A549 (cell line): Measurements from ENCODE around the gene MAGOH.

Experiments
- EP300 ChIP-seq, 2 experiments: fragments of >200 bp; sonication (Bioruptor Twin); formaldehyde crosslinking; IDR thresholded peaks; 2 replicates in 1 of 2; 3 replicates in 1 of 2; pipeline ENCODE4 v1.6.1; 2016 to 2017
- MAX ChIP-seq: IDR thresholded peaks from 2 replicates; pipeline ENCODE4 v1.6.1; 2012
- NFE2L2 ChIP-seq: fragments of 150-350 bp; conservative IDR thresholded peaks from 2 replicates; pipeline ENCODE4 v1.6.1; 2014; ENCODE audit warnings: low read length
- RNF2 ChIP-seq: fragments of 200-600 bp; sonication (generic); IDR thresholded peaks from 2 replicates; pipeline ENCODE4 v1.6.1; 2016; ENCODE audit warnings: low read depth, mild to moderate bottlenecking, antibody characterized with exemption, moderate library complexity, borderline replicate concordance
- TF ChIP-seq, protein P1 (sequence below): fragments of >200 bp; sonication (Bioruptor Twin); formaldehyde crosslinking; IDR thresholded peaks from 3 replicates; pipeline ENCODE4 v1.5.1; 2016

DNA sequence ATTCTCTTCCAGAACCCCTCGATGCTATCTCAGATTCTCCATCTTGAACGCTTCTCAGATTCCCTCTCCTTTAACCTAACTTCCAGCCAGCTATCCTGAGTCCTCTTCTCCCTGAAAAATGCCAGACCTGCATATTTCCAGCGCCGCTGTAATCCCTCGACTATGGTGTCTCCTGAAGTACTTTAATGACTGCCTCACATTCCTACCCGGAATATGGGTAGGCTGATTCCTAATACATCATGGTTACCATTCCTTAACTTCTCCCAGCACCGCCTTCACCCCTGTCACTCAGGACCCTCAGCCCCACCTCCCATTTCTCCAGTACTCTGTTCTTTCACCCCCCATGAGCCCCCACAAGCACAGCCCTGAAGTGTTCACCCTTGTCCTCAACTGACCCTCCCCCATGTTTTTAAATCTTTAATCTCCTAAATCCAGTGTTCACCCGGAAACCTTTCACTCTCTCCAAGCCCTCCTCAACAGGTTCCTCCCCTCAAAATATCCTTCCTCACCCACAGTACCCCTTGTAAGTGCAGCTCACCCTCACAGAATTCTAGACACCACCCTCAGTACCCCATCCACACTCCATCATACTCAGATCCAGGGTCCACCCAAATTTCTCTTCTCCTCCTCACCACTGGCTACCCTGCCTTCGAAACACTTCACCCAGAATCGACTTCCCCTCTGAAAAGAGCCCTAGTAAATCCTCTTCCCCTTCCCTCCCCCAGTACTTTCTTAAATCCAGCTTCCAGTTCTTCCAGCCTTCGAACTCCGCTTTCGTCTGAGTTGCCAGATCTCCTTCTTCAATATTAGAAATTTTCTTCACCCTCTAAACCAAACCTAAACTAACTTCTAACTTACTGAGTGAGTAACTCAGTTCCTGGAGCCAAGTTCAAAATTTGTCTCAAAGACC lies 40.8 kb downstream of the MAGOH start:
- TF ChIP-seq MAX (no peak), EP300 (IDR thresholded peaks at IDR 0.05) (no peak), NFE2L2 (no peak), RNF2 (no peak)
- TF ChIP-seq, protein P1, sequence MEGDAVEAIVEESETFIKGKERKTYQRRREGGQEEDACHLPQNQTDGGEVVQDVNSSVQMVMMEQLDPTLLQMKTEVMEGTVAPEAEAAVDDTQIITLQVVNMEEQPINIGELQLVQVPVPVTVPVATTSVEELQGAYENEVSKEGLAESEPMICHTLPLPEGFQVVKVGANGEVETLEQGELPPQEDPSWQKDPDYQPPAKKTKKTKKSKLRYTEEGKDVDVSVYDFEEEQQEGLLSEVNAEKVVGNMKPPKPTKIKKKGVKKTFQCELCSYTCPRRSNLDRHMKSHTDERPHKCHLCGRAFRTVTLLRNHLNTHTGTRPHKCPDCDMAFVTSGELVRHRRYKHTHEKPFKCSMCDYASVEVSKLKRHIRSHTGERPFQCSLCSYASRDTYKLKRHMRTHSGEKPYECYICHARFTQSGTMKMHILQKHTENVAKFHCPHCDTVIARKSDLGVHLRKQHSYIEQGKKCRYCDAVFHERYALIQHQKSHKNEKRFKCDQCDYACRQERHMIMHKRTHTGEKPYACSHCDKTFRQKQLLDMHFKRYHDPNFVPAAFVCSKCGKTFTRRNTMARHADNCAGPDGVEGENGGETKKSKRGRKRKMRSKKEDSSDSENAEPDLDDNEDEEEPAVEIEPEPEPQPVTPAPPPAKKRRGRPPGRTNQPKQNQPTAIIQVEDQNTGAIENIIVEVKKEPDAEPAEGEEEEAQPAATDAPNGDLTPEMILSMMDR = no peak
